Kidney epithelial cell (primary cell): ENCODE results near the gene NEDD4. TPM values are rescaled to one million over a fixed set of nuclear protein-coding genes. Genes with fewer than 3 reads are reported as not detected.

Experiments
- DNase-seq: peaks from one replicate; pipeline ENCODE4 v3.0.0-alpha.2; 2010; ENCODE audit warnings: low read depth
- H3K27me3 ChIP-seq: 2 replicates; pipeline ENCODE4 v1.6.0; 2011; ENCODE audit warnings: low read length; ENCODE audit not compliant: control insufficient read depth, insufficient read depth
- H3K36me3 ChIP-seq: 2 replicates; pipeline ENCODE4 v1.5.1; 2011; ENCODE audit warnings: low read length; ENCODE audit not compliant: control insufficient read depth, insufficient read depth
- H3K4me3 ChIP-seq: 2 replicates; pipeline ENCODE4 v1.5.1; 2011; ENCODE audit warnings: low read depth, mild to moderate bottlenecking, control low read depth, low read length
- CTCF ChIP-seq: IDR thresholded peaks from 2 replicates; pipeline ENCODE4 v1.5.1; 2011; ENCODE audit warnings: mild to moderate bottlenecking, moderate library complexity, low read length, control low read depth, inconsistent platforms; ENCODE audit not compliant: insufficient read depth, poor library complexity, severe bottlenecking
- total RNA-seq: library from RNA; depleted of rRNA; stranded (reverse); fragments of >200 nt; gene quantifications from 2 replicates; pipeline ENCODE4 v1.2.3, GENCODE V29; 2015

NEDD4 gene
- total RNA-seq, 1 donor from 2014 or later: 26.8 TPM

- no peak for TF ChIP-seq CTCF
- no peak for DNase-seq
- H3K36me3 ChIP-seq: no peaks in the 10 kb centered on the region
- no peak overlapping the region for H3K4me3 ChIP-seq
- H3K27me3 ChIP-seq: no peaks in the 10 kb centered on the region
Measured at GRCh38 chr15:55915876-55916567, 77.4 kb downstream of the NEDD4 start.

GRCh38 chr15:55915221-55915620, 78.2 kb downstream of the NEDD4 start:
- no peak overlapping the region for H3K4me3 ChIP-seq
- TF ChIP-seq CTCF: no peak
- no peak for DNase-seq
- no peaks in the 10 kb centered on the region for H3K27me3 ChIP-seq
- H3K36me3 ChIP-seq: no peaks in the 10 kb centered on the region

GRCh38 chr15:55914446-55914845, 79.0 kb downstream of the NEDD4 start:
- no peak overlapping the region for H3K4me3 ChIP-seq
- DNase-seq: no peak

GRCh38 chr15:55912982-55913381, 80.4 kb downstream of the NEDD4 start:
- no peaks in the 10 kb centered on the region for H3K36me3 ChIP-seq
- no peak overlapping the region for H3K4me3 ChIP-seq
- no peak for TF ChIP-seq CTCF
- no peaks in the 10 kb centered on the region for H3K27me3 ChIP-seq
- no peak for DNase-seq

More at GRCh38 chr15:55914446-55914845, 79.0 kb downstream of the NEDD4 start:
- TF ChIP-seq CTCF: no peak
- Histone ChIP-seq H3K36me3 (no peaks in the 10 kb centered on the region), H3K27me3 (no peaks in the 10 kb centered on the region)

- Histone ChIP-seq H3K36me3 (no peaks in the 10 kb centered on the region), H3K27me3 (no peaks in the 10 kb centered on the region), H3K4me3 (no peak overlapping the region)
- DNase-seq: no peak
- no peak for TF ChIP-seq CTCF
Measured at GRCh38 chr15:55909036-55909811, 84.2 kb downstream of the NEDD4 start.
